Transverse colon (tissue), 4 donors: Measurements from ENCODE around the gene HDDC2. TPM values are rescaled to one million over a fixed set of nuclear protein-coding genes. Genes with fewer than 3 reads are reported as not detected.
"Not testable (repeated sequence)": the region's sequence is repeated elsewhere in the genome, so short reads cannot be mapped to it uniquely, and the experiment has no call there.

Source experiments
- DNase-seq: peaks from one replicate; pipeline ENCODE4 v3.0.0-alpha.2; 2019
- H3K27ac ChIP-seq, 4 donors: fragments of 200-600 bp; sonication (generic); 2 replicates each; pipeline ENCODE4 v1.5.1; 2016 to 2018; ENCODE audit warnings: inconsistent platforms in 4 of 4
- H3K27me3 ChIP-seq: fragments of 200-600 bp; sonication (generic); 2 replicates; pipeline ENCODE4 v1.5.1; 2017; ENCODE audit warnings: inconsistent platforms
- H3K36me3 ChIP-seq, 4 donors: fragments of 200-600 bp; sonication (generic); 2 replicates each; pipeline ENCODE4 v1.5.1; 2017 to 2019; ENCODE audit warnings: inconsistent platforms in 4 of 4
- H3K4me1 ChIP-seq, 4 donors: fragments of 200-600 bp; sonication (generic); 2 replicates each; pipeline ENCODE4 v1.5.1; 2017 to 2020; ENCODE audit warnings: inconsistent platforms in 4 of 4
- H3K4me3 ChIP-seq, 4 donors: fragments of 200-600 bp; sonication (generic); 1 replicate in 1 of 4; 2 replicates in 3 of 4; pipeline versions ENCODE4 v1.5.1 to v1.6.1; 2017 to 2019; ENCODE audit warnings: inconsistent platforms in 4 of 4
- H3K9me3 ChIP-seq, 2 donors: fragments of 200-600 bp; sonication (generic); 2 replicates each; pipeline ENCODE4 v1.5.1; 2017 to 2019; ENCODE audit warnings: inconsistent platforms in 2 of 2
- EP300 ChIP-seq: sonication (generic); formaldehyde crosslinking; IDR thresholded peaks from one replicate; pipeline ENCODE4 v1.6.1; 2017; ENCODE audit warnings: antibody characterized with exemption, low read depth
- POLR2A ChIP-seq: fragments of 450-650 bp; IDR thresholded peaks from one replicate; pipeline ENCODE4 v1.6.1; 2016; ENCODE audit warnings: antibody characterized with exemption, mild to moderate bottlenecking, moderate library complexity
- POLR2AphosphoS5 ChIP-seq, 3 donors: sonication (generic); formaldehyde crosslinking; IDR thresholded peaks; one replicate each; pipeline ENCODE4 v1.6.1; 2016; ENCODE audit warnings: antibody characterized with exemption in 3 of 3
- WGBS, 2 donors: methylation state at CpG; one replicate each; pipeline ENCODE4 v1.1.5; 2018; ENCODE audit warnings: low coverage in 1 of 2; 5-methylcytosine and 5-hydroxymethylcytosine counted together
- in situ Hi-C, 4 donors: fragments of 200-750 bp; cut with MboI; loops; one replicate each; pipeline versions ENCODE4 v1.15.0 to v1.15.1; 2017; ENCODE audit warnings: low sequenced_read_pairs in 3 of 4, low pct_ligation_motif_present in 1 of 4, low pct_unique_long_range_greater_than_20kb in 1 of 4
- intact Hi-C: fragments of 100-400 bp; cut with DNase I; formaldehyde crosslinking; loops from one replicate; pipeline ENCODE4 v1.15.1; 2023; ENCODE audit warnings: low total_unique reads
- total RNA-seq, 4 donors: library from RNA; depleted of rRNA; stranded (reverse); fragments of >200 nt; gene quantifications; one replicate each; pipeline ENCODE4 v1.1.0, GENCODE V29; 2016
- TF ChIP-seq, protein P1 (sequence below), 5 experiments: fragments of 200-600 bp in 3 of 5; fragments of 450-650 bp in 2 of 5; sonication (generic) in 3 of 5; IDR thresholded peaks; 1 replicate in 2 of 5; 2 replicates in 3 of 5; pipeline ENCODE4 v1.5.1; 2016 to 2017; ENCODE audit warnings: antibody characterized with exemption in 5 of 5, inconsistent platforms in 3 of 5, mild to moderate bottlenecking in 2 of 5, moderate library complexity in 1 of 5

Gene HDDC2
- total RNA-seq, 4 donors from 2014 or later: 7.2 to 42.4 (median 25.7) TPM

DNA sequence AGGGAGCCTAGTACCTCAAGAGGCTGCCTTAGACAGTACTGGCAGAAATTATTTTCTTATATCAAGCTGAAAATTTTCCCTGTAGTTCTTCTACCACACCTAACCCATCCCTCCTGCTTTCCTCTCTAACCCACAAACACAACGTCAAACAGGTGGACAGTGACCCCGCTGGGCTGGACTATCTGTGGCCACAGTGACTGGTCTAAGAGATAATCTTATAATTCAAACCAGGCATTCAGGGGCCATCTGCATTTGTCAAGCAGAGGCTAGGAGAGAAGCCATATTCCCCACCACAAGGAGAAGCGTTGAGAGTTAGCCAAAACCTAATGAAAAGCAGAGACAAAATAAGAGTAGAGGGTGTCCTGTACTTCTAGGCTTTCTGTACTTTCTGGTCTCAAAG is 8.2 kb downstream of the HDDC2 start:
- in situ Hi-C loops (loop anchor here in 1 of 4 donors (10.0 kb wide), 1 partner anchor 129 kb away; no protein-coding TSS in a partner anchor), intact Hi-C loops (loop anchor here (2.0 kb wide), 1 partner anchor 105 kb away; no protein-coding TSS in a partner anchor)
- no peak for DNase-seq
- Histone ChIP-seq H3K36me3 (peaks cover 0 to 17% (median 0%) of the 10 kb centered on the region in 4 donors), H3K4me3 (no peak overlapping the region), H3K27ac (no peak overlapping the region), H3K9me3 (no peaks in the 10 kb centered on the region), H3K27me3 (no peaks in the 10 kb centered on the region), H3K4me1 (no peaks in the 10 kb centered on the region)
- TF ChIP-seq, protein P1, sequence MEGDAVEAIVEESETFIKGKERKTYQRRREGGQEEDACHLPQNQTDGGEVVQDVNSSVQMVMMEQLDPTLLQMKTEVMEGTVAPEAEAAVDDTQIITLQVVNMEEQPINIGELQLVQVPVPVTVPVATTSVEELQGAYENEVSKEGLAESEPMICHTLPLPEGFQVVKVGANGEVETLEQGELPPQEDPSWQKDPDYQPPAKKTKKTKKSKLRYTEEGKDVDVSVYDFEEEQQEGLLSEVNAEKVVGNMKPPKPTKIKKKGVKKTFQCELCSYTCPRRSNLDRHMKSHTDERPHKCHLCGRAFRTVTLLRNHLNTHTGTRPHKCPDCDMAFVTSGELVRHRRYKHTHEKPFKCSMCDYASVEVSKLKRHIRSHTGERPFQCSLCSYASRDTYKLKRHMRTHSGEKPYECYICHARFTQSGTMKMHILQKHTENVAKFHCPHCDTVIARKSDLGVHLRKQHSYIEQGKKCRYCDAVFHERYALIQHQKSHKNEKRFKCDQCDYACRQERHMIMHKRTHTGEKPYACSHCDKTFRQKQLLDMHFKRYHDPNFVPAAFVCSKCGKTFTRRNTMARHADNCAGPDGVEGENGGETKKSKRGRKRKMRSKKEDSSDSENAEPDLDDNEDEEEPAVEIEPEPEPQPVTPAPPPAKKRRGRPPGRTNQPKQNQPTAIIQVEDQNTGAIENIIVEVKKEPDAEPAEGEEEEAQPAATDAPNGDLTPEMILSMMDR (IDR thresholded peaks at IDR 0.05): no peak
- TF ChIP-seq POLR2AphosphoS5 (IDR thresholded peaks at IDR 0.05) (no peak), EP300 (no peak), POLR2A (no peak)
- 95 to 97% methylated on average over 3 of the region's 3 CpGs for WGBS, 2 donors

DNA sequence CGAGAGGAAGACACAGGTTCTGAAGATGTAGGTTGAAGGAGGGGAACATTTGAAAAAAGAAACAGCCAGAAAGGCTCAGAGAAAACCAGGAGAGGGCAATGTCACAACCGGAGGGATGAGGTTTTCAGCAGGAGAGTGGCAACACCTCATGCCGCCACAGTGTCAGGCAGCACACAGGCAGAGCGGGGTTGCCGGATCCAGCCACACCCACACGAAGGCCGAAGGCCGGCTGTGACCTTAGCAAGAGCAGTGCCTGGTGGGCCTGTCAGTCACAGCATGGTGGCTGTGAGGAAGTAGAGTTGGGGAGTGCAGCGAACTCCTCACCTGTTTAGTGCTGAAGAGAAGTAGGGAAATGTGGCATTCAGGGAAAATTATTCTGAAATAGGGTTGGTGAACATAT is 14.0 kb downstream of the HDDC2 start:
- intact Hi-C loops (no loop called here), in situ Hi-C loops (no loop called here)
- TF ChIP-seq EP300 (no peak), POLR2A (no peak), POLR2AphosphoS5 (IDR thresholded peaks at IDR 0.05) (no peak)
- TF ChIP-seq, protein P1 (IDR thresholded peaks at IDR 0.05): no peak
- Histone ChIP-seq H3K36me3 (peaks cover 0 to 50% (median 2%) of the 10 kb centered on the region in 4 donors), H3K27me3 (no peaks in the 10 kb centered on the region), H3K4me1 (no peaks in the 10 kb centered on the region), H3K9me3 (peaks cover 3 to 9% of the 10 kb centered on the region in 2 donors), H3K27ac (no peak overlapping the region), H3K4me3 (no peak overlapping the region)
- no peak for DNase-seq
- 93% methylated on average over 9 of the region's 9 CpGs; no CpG with 5 or more reads in 1 of the 2 donors for WGBS, 2 donors

GRCh38 chr6:125285936-125286335 is 15.8 kb downstream of the HDDC2 start:
- Histone ChIP-seq H3K27ac (no peak overlapping the region), H3K27me3 (no peaks in the 10 kb centered on the region), H3K9me3 (peaks cover 3 to 9% of the 10 kb centered on the region in 2 donors), H3K4me3 (no peak overlapping the region), H3K4me1 (no peaks in the 10 kb centered on the region), H3K36me3 (peaks cover 0 to 47% (median 2%) of the 10 kb centered on the region in 4 donors)
- no peak for DNase-seq
- TF ChIP-seq POLR2AphosphoS5 (IDR thresholded peaks at IDR 0.05) (no peak), POLR2A (no peak), EP300 (no peak)
- TF ChIP-seq, protein P1 (IDR thresholded peaks at IDR 0.05): no peak
- WGBS, 2 donors: 90 to 97% methylated on average over 1 of the region's 1 CpG
- intact Hi-C loops: no loop called here
- in situ Hi-C loops: no loop called here

GRCh38 chr6:125285353-125285752 is 16.4 kb downstream of the HDDC2 start:
- Histone ChIP-seq H3K9me3 (peaks cover 3 to 9% of the 10 kb centered on the region in 2 donors), H3K4me1 (no peaks in the 10 kb centered on the region), H3K27ac (no peak overlapping the region), H3K27me3 (no peaks in the 10 kb centered on the region), H3K36me3 (peaks cover 0 to 46% (median 2%) of the 10 kb centered on the region in 4 donors), H3K4me3 (no peak overlapping the region)
- no peak for TF ChIP-seq POLR2AphosphoS5 (IDR thresholded peaks at IDR 0.05)
- TF ChIP-seq EP300: no peak
- no peak for TF ChIP-seq POLR2A
- intact Hi-C loops: no loop called here
- no peak for DNase-seq
- in situ Hi-C loops: no loop called here
- WGBS, 2 donors: 91 to 100% methylated on average over 1 of the region's 1 CpG

DNA sequence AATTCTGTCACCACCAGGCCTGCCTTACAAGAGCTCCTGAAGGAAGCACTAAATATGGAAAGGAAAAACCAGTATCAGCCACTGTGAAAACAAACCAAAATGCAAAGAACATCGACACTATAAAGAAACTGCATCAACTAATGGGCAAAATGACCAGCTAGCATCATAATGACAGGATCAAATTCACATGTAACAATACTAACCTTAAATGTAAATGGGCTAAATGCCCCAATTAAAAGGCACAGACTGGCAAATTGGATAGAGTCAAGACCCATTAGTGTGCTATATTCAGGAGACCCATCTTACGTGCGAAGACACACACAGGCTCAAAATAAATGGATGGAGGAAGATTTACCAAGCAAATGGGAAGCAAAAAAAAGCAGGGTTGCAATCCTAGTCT is 19.3 kb downstream of the HDDC2 start:
- H3K36me3 ChIP-seq: peaks cover 0 to 37% (median 3%) of the 10 kb centered on the region in 4 donors
- in situ Hi-C loops, H3K4me1 ChIP-seq, H3K9me3 ChIP-seq, DNase-seq, H3K27ac ChIP-seq, intact Hi-C loops, H3K4me3 ChIP-seq, H3K27me3 ChIP-seq: not testable (repeated sequence)
- WGBS, 2 donors: 96 to 97% methylated on average over 2 to 3 of the region's 3 CpGs

DNA sequence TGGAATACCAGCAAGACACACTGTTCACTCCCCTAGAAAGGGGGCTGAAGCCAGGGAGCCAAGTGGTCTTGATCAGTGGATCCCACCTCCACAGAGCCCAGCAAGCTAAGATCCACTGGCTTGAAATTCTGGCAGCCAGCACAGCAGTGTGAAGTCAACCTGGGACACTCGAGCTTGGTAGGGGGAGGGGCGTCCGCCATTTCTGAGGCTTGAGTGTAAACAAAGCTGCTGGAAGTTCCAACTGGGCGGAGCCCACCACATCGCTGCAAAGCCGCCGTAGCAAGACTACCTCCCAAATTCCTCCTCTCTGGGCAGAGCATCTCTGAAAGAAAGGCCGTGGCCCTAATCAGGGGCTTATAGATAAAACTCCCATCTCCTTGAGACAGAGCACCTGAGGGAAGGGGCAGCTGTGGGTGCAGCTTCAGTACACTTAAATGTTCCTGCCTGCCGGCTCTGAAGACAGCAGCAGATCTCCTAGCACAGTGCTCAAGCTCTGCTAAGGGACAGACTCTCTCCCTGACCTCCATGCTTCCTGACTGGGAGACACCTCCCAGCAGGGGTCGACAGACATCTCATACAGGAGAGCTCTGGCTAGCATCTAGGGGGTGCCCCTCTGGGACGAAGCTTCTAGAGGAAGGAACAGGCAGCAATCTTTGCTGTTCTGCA is 21.3 kb downstream of the HDDC2 start:
- in situ Hi-C loops, H3K27me3 ChIP-seq, intact Hi-C loops, H3K4me3 ChIP-seq, H3K4me1 ChIP-seq, H3K9me3 ChIP-seq, H3K27ac ChIP-seq, DNase-seq: not testable (repeated sequence)
- peaks cover 0 to 19% (median 2%) of the 10 kb centered on the region in 4 donors for H3K36me3 ChIP-seq
- WGBS, 2 donors: 90% methylated on average over 11 of the region's 11 CpGs; no CpG with 5 or more reads in 1 of the 2 donors
